22Rv1 (cell line): ENCODE data around the gene ROR1.

ENCODE experiments used
- CTCF ChIP-seq: fragments of 450-650 bp; IDR thresholded peaks from 2 replicates; pipeline ENCODE4 v1.5.1; 2017; ENCODE audit warnings: mild to moderate bottlenecking
- ZFX ChIP-seq: fragments of 450-650 bp; IDR thresholded peaks from 2 replicates; pipeline ENCODE4 v1.6.1; 2017; ENCODE audit warnings: antibody characterized with exemption, borderline replicate concordance

- TF ChIP-seq CTCF: no peak
- TF ChIP-seq ZFX: no peak
Observed at GRCh38 chr1:63794354-63794753, 20.5 kb downstream of the ROR1 start.
